Measurements from ENCODE around the gene ATG4C.

ATG4C gene

GRCh38 chr1:62852253-62852652, 68.3 kb downstream of the ATG4C start:
- no peak for TF ChIP-seq CTCF (IDR thresholded peaks at IDR 0.05; ENCODE audit: insufficient read depth, low read length, poor library complexity, severe bottlenecking)
- no peak for DNase-seq (ENCODE audit: extremely low read depth, insufficient read length)
- no peaks in the 10 kb centered on the region for H3K27me3 ChIP-seq (replicated peaks; ENCODE audit: control insufficient read depth, insufficient read depth, low read length)
- H3K36me3 ChIP-seq (ENCODE audit: control insufficient read depth, insufficient read depth, low read length): no peaks in the 10 kb centered on the region
- H3K4me3 ChIP-seq (replicated peaks; ENCODE audit: low read depth, low read length): no peak overlapping the region

- DNase-seq (ENCODE audit: extremely low read depth, insufficient read length): no peak
- H3K27me3 ChIP-seq (replicated peaks; ENCODE audit: control insufficient read depth, insufficient read depth, low read length): no peaks in the 10 kb centered on the region
- no peaks in the 10 kb centered on the region for H3K36me3 ChIP-seq (ENCODE audit: control insufficient read depth, insufficient read depth, low read length)
- no peak overlapping the region for H3K4me3 ChIP-seq (replicated peaks; ENCODE audit: low read depth, low read length)
- no peak for TF ChIP-seq CTCF (IDR thresholded peaks at IDR 0.05; ENCODE audit: insufficient read depth, low read length, poor library complexity, severe bottlenecking)
Measured at GRCh38 chr1:62856960-62857359, 73.0 kb downstream of the ATG4C start.

GRCh38 chr1:62869217-62869754, 85.4 kb downstream of the ATG4C start:
- Histone ChIP-seq H3K27me3 (replicated peaks; ENCODE audit: control insufficient read depth, insufficient read depth, low read length) (no peaks in the 10 kb centered on the region), H3K36me3 (ENCODE audit: control insufficient read depth, insufficient read depth, low read length) (no peaks in the 10 kb centered on the region)

GRCh38 chr1:62870148-62870547, 86.2 kb downstream of the ATG4C start:
- no peaks in the 10 kb centered on the region for H3K27me3 ChIP-seq (replicated peaks; ENCODE audit: control insufficient read depth, insufficient read depth, low read length)
- no peak overlapping the region for H3K4me3 ChIP-seq (replicated peaks; ENCODE audit: low read depth, low read length)
- no peaks in the 10 kb centered on the region for H3K36me3 ChIP-seq (ENCODE audit: control insufficient read depth, insufficient read depth, low read length)
- DNase-seq (ENCODE audit: extremely low read depth, insufficient read length): no peak
- no peak for TF ChIP-seq CTCF (IDR thresholded peaks at IDR 0.05; ENCODE audit: insufficient read depth, low read length, poor library complexity, severe bottlenecking)

More at GRCh38 chr1:62869217-62869754, 85.4 kb downstream of the ATG4C start:
- H3K4me3 ChIP-seq (replicated peaks; ENCODE audit: low read depth, low read length): no peak overlapping the region
- no peak for DNase-seq (ENCODE audit: extremely low read depth, insufficient read length)
- no peak for TF ChIP-seq CTCF (IDR thresholded peaks at IDR 0.05; ENCODE audit: insufficient read depth, low read length, poor library complexity, severe bottlenecking)

GRCh38 chr1:62875676-62876075, 91.7 kb downstream of the ATG4C start:
- Histone ChIP-seq H3K36me3 (ENCODE audit: control insufficient read depth, insufficient read depth, low read length) (no peaks in the 10 kb centered on the region), H3K4me3 (replicated peaks; ENCODE audit: low read depth, low read length) (no peak overlapping the region), H3K27me3 (replicated peaks; ENCODE audit: control insufficient read depth, insufficient read depth, low read length) (no peaks in the 10 kb centered on the region)
- no peak for TF ChIP-seq CTCF (IDR thresholded peaks at IDR 0.05; ENCODE audit: insufficient read depth, low read length, poor library complexity, severe bottlenecking)
- no peak for DNase-seq (ENCODE audit: extremely low read depth, insufficient read length)

GRCh38 chr1:62876535-62876934, 92.6 kb downstream of the ATG4C start:
- Histone ChIP-seq H3K36me3 (ENCODE audit: control insufficient read depth, insufficient read depth, low read length) (no peaks in the 10 kb centered on the region), H3K27me3 (replicated peaks; ENCODE audit: control insufficient read depth, insufficient read depth, low read length) (no peaks in the 10 kb centered on the region), H3K4me3 (replicated peaks; ENCODE audit: low read depth, low read length) (no peak overlapping the region)
- TF ChIP-seq CTCF (IDR thresholded peaks at IDR 0.05; ENCODE audit: insufficient read depth, low read length, poor library complexity, severe bottlenecking): no peak
- DNase-seq (ENCODE audit: extremely low read depth, insufficient read length): no peak
